ENCODE measurements around the gene PPEF1. TPM values are rescaled to one million over a fixed set of nuclear protein-coding genes. Genes with fewer than 3 reads are reported as not detected.

The PPEF1 gene
- total RNA-seq, 1 donor from 2014 or later: not detected

DNA sequence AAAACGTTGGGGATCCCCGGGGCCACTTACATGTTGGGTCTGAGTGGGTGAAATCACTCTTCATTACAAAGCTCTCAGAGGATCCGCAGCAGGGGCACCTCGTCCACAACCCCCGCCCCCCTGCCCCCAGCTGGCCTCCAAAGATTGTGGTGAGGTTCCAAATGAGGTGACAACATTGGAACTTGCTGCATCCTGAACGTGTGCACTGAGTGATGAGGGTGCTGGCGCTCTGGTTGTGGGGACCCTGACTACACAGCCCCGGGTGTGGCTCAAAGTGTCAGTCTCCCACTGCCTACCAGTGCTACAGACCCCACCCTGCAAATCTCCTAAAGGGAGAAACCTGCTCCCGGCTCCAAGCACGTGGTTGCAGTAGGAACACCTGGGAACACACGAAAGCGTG lies 164.5 kb downstream of the PPEF1 start:
- Histone ChIP-seq H3K4me3 (ENCODE audit: low read depth, low read length) (no peak overlapping the region), H3K36me3 (ENCODE audit: control insufficient read depth, insufficient read depth, low read length) (no peaks in the 10 kb centered on the region), H3K27me3 (ENCODE audit: control insufficient read depth, insufficient read depth, low read length) (no peaks in the 10 kb centered on the region)
- TF ChIP-seq, protein P1, sequence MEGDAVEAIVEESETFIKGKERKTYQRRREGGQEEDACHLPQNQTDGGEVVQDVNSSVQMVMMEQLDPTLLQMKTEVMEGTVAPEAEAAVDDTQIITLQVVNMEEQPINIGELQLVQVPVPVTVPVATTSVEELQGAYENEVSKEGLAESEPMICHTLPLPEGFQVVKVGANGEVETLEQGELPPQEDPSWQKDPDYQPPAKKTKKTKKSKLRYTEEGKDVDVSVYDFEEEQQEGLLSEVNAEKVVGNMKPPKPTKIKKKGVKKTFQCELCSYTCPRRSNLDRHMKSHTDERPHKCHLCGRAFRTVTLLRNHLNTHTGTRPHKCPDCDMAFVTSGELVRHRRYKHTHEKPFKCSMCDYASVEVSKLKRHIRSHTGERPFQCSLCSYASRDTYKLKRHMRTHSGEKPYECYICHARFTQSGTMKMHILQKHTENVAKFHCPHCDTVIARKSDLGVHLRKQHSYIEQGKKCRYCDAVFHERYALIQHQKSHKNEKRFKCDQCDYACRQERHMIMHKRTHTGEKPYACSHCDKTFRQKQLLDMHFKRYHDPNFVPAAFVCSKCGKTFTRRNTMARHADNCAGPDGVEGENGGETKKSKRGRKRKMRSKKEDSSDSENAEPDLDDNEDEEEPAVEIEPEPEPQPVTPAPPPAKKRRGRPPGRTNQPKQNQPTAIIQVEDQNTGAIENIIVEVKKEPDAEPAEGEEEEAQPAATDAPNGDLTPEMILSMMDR (IDR thresholded peaks at IDR 0.05; ENCODE audit: insufficient read depth, low read length, severe bottlenecking): no peak
- DNase-seq (ENCODE audit: low read depth) (no peak), FAIRE-seq (no peak)

DNA sequence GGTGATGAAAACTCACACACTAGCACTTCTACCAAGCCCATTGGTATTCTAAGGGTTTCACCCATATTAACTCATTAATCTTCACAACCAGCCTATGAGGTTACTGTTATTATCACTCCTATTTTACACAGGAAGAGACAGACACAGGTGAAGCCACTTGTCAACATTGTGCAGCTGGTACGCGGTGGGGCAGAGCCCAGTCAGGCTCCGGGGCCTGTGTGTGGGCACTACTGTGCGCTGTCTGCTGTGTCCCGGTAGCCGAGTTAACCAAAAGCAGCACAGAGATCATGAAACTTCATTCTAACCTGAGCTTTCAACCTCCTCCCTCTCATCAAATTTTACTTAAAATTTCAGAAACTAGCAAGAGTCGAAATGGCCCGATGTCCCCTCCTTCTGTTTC lies 165.2 kb downstream of the PPEF1 start:
- FAIRE-seq (no peak), DNase-seq (ENCODE audit: low read depth) (no peak)
- Histone ChIP-seq H3K4me3 (ENCODE audit: low read depth, low read length) (no peak overlapping the region), H3K36me3 (ENCODE audit: control insufficient read depth, insufficient read depth, low read length) (no peaks in the 10 kb centered on the region), H3K27me3 (ENCODE audit: control insufficient read depth, insufficient read depth, low read length) (no peaks in the 10 kb centered on the region)
- TF ChIP-seq, protein P1 (IDR thresholded peaks at IDR 0.05; ENCODE audit: insufficient read depth, low read length, severe bottlenecking): no peak

DNA sequence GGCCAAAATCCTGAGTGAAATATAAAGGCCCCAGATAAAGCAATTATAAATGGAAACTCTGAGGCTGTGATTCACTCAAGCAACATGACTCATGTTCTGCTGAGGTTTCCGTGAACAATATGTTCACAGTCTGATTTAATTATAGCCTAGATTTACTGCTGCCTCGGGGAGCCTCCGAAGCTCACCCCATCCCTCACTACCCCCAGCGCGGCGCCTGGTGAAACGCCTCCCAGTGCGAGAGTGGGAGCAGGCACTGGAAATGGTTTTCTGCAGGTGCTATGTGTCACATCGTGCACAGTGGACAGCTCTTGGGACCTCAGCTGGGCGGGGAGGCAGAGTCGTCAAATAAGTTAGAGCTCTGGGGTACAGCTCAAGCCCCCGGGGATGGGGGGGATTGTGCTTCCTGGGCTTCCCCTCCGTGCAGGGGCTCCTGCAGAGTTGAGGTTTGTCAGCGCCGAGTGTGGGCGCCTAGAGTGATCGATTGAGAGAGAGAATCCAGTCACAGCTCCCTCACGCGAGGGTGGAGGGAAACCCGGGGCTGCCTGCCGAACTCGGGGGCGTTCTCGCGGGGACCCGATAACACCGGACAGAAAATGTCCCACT lies 165.8 kb downstream of the PPEF1 start:
- DNase-seq (ENCODE audit: low read depth) (peak; percentile 56), FAIRE-seq (no peak)
- no peaks in the 10 kb centered on the region for H3K36me3 ChIP-seq (ENCODE audit: control insufficient read depth, insufficient read depth, low read length)
- TF ChIP-seq, protein P1 (IDR thresholded peaks at IDR 0.05; ENCODE audit: insufficient read depth, low read length, severe bottlenecking): no peak
- H3K27me3 ChIP-seq (ENCODE audit: control insufficient read depth, insufficient read depth, low read length): no peaks in the 10 kb centered on the region
- no peak overlapping the region for H3K4me3 ChIP-seq (ENCODE audit: low read depth, low read length)

DNA sequence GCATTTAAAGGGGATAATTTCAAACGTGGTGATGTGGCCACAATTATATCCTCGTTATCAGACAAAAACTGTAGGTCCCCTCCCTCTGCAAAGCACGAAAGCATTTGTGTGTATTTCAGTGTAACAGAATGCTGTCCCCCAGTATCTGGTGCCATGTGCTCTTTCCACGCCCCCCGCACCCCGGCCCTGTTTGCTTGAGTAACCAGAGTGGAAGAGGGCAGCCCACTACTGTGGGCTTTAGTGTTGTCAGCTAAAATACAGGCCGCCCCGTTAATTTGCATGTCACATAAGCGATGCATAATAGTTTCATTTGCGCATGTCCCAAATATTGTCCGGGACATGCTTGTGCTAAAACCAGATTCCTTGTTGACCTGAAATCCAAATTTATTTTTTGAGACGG lies 166.4 kb downstream of the PPEF1 start:
- Histone ChIP-seq H3K4me3 (ENCODE audit: low read depth, low read length) (no peak overlapping the region), H3K27me3 (ENCODE audit: control insufficient read depth, insufficient read depth, low read length) (no peaks in the 10 kb centered on the region), H3K36me3 (ENCODE audit: control insufficient read depth, insufficient read depth, low read length) (no peaks in the 10 kb centered on the region)
- FAIRE-seq (no peak), DNase-seq (ENCODE audit: low read depth) (no peak)
- TF ChIP-seq, protein P1 (IDR thresholded peaks at IDR 0.05; ENCODE audit: insufficient read depth, low read length, severe bottlenecking): no peak

DNA sequence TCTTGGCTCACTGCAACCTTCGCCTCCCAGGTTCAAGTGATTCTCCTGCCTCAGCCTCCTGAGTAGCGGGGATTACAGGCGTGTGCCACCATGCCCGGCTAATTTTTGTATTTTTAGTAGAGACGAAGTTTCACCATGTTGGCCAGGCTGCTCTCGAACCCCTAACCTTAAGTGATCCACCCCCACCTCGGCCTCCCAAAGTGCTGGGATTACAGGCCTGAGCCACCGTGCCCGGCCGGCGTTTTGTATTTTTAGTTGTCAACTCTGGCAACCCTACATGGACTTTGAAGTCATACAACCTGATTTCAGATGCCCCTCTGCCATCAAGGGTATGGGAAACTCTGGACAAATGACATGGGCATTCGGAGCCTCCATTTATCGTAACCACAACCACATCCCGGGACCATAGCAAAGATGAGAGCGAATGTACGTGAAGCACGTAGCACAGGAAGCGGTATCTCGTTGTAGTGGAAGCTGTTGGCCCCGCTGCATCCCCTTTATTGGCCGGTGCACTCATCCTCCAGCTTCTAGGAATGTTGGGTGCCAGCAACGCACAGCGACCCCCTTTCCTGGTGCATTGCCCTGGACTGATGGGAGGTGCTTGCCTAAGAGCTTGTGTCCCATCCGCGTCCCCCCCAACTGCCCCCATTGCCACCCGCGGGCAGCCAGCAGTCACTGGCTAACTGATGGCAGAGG lies 167.3 kb downstream of the PPEF1 start:
- no peak overlapping the region for H3K4me3 ChIP-seq (ENCODE audit: low read depth, low read length)
- FAIRE-seq: no peak
- H3K36me3 ChIP-seq (ENCODE audit: control insufficient read depth, insufficient read depth, low read length): no peaks in the 10 kb centered on the region
- TF ChIP-seq, protein P1 (IDR thresholded peaks at IDR 0.05; ENCODE audit: insufficient read depth, low read length, severe bottlenecking): no peak
- H3K27me3 ChIP-seq (ENCODE audit: control insufficient read depth, insufficient read depth, low read length): no peaks in the 10 kb centered on the region
- DNase-seq (ENCODE audit: low read depth): no peak
